GM18873 (cell line): ENCODE results near the gene FAM83F.
"Not testable (repeated sequence)": the region's sequence is repeated elsewhere in the genome, so short reads cannot be mapped to it uniquely, and the experiment has no call there.

Source experiments
- ATAC-seq: cut with Tn5 transposase; IDR thresholded peaks from one replicate; pipeline ENCODE4 v1.9.1; 2021; ENCODE audit warnings: mild to moderate bottlenecking, moderate library complexity, moderate number of reproducible peaks; ENCODE audit not compliant: unreplicated experiment, low FRiP score

Gene FAM83F

DNA sequence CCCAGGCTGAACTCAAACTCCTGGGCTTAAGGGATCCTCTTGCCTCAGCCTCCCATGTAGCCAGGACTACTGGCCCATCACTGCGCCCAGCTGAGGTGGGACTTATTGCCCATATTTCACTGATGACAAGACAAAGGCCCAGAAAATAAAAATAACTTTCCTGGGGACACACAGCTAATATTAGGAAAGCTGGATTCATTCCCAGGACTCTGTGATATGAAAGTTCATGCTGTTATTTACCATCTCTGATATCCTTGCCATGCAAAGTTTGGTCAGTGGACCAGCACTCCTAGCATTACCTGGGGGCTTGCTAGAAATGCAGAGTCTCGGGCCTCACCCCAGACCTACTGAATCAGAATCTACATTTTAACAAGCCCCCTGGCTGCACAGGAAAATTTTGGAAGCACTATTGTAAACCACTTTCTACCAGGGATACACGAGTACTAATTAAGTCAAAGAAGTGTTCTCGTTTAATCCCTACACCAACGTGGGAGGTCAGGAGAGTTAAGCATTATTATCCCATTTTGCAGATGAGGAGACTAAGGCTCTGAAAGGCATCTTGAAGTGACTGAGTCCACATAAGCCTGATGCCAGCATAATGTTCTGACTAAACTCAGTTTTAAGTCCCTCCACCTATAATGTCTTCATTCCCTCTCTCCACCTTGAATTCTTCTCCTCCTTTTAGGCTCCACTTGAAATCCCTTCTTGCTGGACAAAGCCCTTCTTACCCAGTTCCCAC lies 2.5 kb upstream of the FAM83F start:
- no peak for ATAC-seq

DNA sequence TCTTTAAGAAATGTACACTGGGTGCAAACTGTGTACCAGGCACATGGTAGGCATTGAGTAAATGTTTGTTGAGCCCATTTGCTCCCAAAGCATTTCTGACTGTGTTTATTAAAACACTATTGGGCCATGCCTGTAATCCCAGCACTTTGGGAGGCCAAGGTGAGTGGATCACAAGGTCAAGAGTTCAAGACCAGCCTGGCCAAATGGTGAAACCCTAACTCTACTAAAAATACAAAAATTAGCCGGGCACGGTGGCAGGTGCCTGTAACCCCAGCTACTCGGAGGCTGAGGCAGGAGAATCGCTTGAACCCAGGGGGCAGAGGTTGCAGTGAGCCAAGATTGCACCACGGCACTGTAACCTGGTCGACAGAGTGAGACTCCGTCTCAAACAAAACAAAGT lies 1.9 kb upstream of the FAM83F start:
- not testable (repeated sequence) for ATAC-seq

DNA sequence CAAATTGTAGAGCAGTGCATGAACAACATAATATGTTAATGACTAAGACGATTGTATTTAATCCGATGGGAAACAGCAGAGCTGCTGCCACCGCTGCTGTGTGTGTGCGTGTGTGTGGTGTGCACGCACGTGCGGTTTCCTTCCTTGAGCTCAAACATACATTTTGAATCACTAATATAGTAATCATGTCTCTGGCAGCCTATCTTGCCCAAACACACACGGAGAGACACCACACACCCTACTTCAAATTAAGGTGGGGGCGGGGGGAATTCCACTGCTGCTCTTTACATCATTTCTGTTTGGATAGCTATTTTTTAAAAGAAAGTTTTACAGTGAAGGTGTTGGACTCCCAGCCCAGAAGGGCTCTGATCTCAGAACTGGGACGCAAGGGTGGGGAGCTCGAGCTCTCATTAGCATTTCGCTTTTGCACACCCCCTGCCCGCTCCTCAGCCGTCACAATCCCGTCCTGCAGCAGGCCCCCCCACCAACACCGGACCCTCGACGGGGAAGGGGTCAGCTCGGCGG lies 651 bp upstream of the FAM83F start:
- no peak for ATAC-seq

DNA sequence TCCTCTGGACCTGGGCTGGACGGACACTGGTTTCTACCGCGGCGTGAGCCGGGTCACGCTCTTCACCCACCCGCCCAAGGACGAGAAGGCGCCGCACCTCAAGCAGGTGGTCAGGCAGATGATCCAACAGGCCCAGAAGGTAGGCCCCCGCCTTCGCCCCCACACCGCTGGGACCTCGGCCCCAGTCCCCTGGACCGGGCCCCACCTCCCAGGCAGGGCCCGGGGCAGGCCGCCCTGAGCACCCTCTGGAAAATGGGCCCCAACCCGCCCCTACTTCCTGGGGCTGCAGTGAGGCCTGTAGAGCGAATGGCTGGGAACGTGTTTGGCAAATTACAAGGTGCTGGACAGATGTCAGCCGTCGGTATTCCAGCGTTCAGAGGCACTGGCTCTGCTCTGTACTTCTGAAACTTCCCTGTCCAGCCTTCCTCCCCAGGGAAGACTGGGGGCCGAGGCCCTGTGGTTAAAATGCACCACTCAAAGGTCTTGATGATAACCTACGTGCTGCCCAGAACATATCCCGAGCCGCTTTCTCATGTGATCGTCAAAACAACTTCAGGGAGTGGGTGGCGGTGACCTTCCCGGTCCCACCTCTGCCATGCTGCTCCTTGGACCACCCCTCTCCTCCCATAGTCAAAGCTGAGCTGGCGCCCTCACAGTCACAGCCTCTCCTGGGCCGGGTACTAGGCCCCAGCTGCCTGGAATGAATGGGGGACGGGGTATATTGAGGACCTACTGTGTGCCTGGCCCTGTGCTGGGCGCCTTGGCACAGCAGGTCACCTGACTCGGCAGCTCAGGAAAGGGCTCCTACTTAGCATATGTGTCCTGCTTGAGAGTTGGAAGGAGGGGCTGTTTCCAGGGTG lies 869 bp downstream of the FAM83F start:
- no peak for ATAC-seq

DNA sequence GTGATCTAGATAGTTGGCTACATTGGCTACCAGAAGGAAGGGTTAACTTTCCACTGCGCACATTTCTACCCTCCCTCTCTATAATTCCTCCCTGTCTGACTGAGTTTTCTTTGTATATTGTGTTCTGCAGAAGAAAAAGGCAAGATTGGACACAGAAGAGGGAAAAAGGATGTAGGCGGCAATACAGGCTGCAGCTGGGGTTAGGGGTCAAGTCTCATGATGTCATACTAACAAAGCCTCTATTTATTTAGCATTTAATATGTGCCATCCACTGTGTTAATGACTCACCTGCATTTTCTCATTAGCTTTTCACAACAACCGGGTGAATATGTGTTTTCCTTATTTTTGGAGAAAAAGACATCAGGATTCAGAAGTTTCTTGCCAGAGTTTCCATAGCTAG lies 2.0 kb downstream of the FAM83F start:
- no peak for ATAC-seq

DNA sequence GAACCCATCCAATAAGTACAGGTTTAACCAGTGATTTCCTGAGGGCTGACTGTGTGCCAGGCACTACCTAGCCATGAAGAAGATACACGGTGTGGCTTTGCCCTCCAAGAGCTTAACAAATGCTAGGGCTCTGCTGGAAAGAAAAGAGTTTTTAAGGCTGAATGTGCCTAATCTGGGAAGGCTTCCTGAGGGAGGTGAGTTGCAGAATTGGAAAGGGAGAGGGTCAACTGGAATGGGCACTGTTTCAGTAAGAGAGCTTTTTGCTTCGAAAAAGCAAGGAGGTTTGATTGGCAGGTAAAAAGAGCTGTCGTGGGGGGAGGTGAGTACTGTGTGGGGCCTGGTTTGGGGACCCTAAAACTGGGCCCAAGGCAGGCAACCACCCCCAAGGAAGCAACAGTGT lies 2.7 kb downstream of the FAM83F start:
- ATAC-seq: no peak

DNA sequence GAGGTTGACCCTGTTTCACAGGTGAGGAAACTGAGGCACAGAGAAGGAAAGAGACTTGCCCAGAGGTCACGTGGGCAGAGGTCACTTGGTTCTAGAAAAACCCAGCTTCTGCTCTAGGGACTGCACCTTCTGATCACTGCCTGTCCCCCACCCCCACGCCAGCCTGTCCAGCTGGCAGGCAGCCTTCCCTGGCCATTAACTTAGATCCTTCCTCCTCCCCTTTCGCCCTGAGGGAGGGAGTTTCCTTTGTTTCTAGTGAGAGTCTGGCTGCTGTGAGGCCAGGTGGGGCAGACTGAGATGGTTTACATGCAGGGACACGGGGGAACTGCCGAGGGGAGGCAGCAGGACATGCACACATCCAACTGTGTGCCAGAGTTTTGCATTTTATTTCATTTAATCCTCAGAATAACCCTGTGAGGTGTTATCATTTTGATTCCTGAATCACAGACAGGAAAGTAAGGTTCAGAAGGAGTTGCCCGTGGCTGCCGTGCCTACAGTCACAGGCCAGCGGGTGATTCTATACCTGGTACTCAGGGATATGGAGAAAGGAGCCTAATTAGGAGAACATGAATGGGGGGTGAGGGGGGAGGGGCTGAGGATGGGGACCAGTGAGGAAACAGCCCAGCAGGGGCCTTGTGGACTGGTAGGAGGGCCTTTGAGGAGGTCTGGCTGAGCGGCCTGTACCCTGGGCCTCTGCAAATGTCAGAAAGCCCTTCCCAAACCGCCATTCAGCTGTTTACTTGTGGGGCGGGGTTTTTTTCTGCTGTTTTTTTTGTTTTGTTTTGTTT lies 3.4 kb downstream of the FAM83F start:
- no peak for ATAC-seq

DNA sequence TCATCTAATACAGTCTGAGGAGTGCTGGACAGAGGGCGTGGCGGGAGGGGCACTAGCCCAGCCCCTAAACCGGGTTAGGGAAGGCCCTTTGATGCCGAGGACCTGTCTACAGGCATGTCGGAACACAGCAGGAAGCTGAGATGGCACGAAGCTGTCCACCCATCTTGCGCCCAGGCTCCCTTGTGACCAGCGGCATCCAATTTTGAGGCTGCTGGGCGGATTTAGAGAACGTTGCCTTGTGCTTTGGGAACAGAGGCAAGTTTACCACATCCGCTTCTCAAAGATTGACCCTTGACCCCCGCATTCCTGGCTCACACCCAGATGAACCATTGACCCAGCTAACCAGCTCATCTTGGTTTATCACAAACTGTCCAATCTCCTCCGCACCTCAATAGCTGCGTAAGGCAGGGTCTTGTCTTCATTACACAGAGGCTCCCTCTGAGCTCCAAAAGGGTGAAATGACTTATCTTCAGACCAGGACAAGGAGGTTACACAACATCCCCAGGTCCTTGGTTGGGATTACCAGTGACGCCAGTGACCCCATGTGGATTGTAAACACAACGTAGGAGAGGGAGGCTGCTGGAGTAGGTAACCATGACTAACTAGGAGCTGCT lies 4.5 kb downstream of the FAM83F start:
- ATAC-seq: no peak

DNA sequence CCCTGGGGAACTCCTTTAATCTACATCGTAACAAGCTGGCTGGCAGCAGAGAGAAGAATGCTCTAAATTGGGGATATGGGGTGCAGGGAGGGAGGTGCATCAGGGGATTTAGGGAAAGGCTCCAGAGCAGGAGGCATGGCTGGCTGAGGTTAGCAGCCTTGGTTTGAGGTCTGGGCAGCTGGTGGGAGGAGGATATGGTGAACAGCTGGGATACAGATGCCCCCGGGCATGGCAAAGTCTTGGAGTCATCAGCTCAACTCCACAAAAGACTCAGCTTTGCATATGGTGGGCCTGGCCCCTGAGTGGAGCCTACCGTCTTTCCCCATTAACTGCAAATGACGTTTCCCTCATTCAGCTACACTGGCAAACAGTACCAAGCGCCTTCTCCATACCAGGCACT lies 5.4 kb downstream of the FAM83F start:
- no peak for ATAC-seq

DNA sequence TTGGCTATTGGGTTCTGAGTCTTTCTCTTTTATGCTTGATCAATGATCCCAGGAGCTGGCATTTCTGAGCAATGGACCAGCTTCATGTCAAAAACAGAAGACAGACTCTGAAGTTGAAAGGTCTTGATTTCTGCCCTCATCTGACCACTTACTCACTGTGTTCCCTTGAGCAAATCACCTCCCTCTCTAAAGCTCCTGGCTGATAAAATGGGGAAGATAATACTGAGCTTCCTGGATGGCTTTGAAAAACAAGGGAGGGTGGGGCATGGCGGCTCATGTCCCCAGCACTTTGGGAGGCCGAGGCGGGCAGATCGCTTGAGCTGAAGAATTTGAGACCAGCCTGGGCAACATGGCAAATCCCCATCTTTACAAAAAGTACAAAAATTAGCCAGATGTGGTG lies 6.4 kb downstream of the FAM83F start:
- no peak for ATAC-seq

DNA sequence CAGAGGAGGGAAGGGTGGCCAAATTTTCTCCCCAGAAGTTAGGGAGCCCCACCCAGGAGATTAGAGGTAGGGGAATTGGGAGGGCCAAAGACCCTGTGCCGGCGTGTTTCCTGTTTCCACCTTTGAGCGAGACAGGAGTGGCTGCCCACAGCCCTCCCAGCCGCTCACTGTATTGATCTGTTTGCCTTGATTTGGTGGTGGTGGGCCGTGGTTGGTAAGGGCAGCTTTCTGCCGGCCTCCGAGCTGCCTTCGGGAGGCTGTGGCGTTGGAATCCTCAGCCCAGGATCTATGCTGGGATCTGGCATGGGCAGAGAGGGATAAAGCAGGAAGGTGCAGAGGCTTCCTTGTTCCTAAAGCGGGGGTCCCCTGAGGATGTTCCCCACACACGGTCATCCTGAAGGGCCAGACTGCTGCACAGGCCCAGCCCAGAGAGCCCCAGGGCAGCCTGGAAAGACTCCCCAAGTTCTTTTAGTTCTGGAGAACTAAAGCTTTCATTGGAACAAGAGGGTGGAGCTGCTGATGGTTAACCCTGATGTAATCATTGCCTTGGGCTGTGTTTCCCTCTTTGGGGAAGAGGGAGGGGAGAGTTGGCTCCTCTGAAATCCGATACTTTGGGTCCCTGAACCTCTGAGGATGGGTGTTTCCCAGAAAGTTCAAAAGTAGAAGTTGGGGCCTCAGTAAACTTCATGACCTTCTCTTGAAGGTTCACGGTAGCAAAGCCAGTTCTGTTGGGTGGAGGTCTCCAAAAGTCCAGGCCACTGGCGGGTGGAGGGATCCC lies 7.2 kb downstream of the FAM83F start:
- no peak for ATAC-seq

DNA sequence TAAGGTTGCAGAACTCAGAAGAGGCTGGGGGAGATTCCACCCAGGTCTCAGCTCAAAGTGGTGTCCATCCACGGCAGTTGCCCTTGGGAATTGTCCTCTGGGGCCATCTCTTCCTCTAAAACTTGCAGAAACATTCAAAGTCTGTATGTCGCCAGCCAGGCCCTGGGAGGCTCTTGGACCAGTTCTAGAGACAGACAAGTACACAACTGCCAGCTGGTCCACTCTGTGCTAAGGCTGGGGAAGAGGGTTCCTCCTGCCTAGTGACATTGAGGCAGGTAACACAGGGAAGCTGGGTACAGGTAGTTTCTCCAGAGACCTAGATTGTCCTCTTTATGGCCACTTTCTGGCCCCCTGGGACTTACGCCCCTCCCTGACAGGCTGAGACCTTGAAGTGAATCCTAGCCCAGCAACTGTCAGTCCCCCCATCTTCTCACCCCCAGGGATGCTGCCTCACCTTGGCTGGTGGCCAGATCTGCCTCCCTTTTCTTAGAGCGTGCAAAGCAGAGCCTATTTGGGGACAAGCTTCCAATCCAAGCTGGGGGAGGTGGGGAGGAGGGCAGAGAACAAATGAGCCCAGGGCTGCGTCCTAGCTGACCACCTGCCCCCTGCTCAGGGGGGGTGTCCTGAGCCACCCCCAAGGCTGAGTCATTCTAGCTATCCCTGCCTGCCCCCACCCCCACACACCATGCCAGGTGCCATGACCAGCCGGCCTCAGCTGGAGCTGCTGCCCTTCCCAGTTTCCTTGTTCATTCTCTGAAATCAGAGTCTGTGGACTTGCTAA lies 8.4 kb downstream of the FAM83F start:
- no peak for ATAC-seq

DNA sequence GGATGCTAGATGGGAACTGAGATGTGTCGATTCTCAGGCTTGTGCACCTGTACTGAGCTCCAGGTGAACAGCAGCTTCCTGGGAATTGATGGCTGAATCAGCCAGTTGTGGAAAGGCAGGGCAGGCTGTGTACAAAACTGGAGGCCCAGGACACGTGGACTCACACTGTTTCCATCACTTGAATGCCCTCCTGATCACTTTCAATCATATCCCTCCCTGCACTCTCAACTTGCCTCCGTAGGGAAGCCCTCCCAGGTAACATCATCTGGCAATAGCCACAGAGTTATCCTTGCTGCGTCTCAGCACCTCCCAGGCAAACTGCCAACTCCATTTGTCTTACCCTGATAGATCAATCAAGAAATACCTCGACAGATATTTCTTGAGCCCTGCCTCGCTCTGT lies 10.1 kb downstream of the FAM83F start:
- ATAC-seq: no peak

DNA sequence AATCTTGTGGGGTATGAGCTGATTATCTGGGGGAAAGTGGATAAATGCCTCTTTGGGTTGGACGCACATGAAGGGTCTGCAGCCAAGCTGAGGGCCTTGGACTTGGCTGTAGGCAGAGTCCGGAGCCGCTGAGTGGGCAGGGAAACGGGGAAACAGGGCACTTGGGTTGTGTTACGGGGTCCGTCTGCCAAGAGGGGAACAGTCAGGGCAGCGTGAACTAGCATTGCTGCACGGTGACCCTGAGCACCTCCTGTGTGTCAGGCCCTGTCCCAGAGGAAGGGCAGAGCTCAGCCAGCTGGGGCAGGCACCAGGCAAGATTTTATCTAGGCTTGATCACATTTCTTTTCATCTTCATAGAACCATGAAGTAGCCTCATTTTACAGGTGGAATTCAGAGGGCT lies 11.9 kb downstream of the FAM83F start:
- no peak for ATAC-seq

DNA sequence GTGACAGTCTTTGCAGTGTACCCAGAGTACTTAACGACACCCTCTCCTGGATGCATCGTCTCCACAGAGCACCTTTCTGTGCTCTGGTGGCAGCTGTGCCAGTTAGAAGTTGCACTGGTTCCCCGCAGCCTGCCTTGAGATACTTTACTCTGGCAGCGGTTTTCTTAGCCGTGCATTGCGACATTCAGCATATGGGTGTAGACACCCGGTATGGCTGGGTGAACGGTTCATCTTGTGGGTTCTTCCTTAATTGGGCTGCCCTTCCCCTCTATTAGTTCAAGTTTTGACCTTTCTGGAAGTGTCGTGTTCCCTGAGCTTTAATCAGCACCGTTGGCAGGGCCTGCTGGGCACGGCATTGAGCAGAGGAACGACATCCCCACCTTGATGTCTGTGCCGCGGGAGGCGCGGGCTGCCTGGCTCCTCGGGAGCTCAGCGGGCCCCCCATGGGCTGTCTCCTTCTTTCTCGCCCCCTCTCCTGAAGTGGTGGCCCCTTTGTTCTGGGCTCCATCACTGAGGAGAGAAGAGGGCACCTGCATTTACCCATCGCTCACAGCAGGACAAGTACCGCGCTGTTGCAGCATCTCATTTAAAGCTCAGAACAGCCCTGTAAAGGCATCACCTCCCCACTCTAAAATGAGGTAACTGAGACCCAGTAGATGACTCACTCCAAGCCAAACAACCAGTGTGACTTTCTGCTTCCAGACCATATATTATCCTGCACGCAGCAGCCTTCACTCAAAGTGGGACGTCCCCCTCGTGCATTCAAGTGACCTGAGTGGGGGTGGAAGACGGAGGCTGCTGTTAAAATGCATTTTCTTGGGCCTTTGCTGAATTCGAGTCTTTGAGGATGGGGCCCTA lies 13.3 kb downstream of the FAM83F start:
- no peak for ATAC-seq

DNA sequence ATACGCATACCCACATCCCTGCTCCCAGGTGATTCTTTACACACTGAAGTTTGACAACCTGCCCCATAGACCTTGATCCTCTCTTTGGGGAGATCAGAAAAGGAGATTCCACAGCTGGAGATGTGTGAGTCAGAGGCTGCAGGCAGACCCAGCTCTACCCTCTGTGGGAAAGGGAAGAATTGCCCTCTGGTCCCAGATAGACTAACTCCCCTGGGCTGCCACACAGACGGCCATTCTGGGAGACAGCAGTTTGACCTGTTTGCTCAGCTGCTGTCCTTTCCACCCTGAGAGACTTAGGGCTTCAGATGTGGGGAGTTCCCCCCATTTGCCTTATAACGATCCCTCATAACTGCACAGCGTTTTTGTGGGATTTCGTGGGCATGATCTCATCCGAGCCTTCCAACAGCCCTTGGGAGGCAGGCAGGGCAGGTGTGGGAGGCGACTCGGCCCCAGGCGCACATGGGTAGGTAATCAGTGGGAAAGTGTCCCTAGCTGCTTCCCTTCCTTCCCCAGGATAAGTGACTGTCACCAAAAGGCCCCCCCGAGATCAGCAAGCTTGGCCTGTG lies 14.1 kb downstream of the FAM83F start:
- no peak for ATAC-seq

DNA sequence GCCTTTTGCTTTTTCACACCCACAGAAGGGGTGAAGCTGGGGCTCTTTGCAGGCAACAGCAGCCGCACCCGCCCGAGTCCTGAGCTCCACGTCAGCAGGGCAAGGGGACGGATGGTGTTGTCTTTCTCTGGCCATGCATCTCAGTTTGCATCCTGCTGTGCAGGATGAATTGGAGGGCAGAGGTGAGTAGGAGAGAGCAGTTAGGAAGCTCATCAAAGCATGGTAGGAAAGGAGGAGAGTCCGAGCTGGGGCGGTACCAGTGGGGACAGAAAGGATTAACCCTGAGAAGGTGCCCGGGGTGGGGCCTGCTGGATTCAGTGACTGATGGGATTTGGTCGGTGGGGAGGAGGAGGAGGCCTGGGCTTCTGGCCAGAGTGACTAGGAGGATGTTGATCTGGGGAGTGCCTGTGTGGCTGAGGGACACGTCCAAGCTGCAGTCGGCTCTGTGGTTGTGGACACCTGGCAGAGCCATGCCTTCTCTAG lies 14.6 kb downstream of the FAM83F start:
- no peak for ATAC-seq
